ENCODE measurements around the gene PTGFRN.

The PTGFRN gene

GRCh38 chr1:116942344-116942743 is 32.6 kb downstream of the PTGFRN start:
- H3K27ac ChIP-seq = no peak overlapping the region
- DNase-seq (ENCODE audit: low spot score) = no peak
- H3K4me3 ChIP-seq = no peak overlapping the region
- TF ChIP-seq CTCF (IDR thresholded peaks at IDR 0.05) = no peak

GRCh38 chr1:116943438-116943837 is 33.7 kb downstream of the PTGFRN start:
- Histone ChIP-seq H3K4me3 (no peak overlapping the region), H3K27ac (no peak overlapping the region)
- TF ChIP-seq CTCF (IDR thresholded peaks at IDR 0.05) = no peak
- DNase-seq (ENCODE audit: low spot score) = no peak

- TF ChIP-seq CTCF (IDR thresholded peaks at IDR 0.05) = no peak
- Histone ChIP-seq H3K4me3 (no peak overlapping the region), H3K27ac (no peak overlapping the region)
- no peak for DNase-seq (ENCODE audit: low spot score)
These were observed 34.9 kb downstream of the PTGFRN start for GRCh38 chr1:116944613-116945012.

GRCh38 chr1:116945421-116945820 is 35.7 kb downstream of the PTGFRN start:
- no peak for TF ChIP-seq CTCF (IDR thresholded peaks at IDR 0.05)
- DNase-seq (ENCODE audit: low spot score) = no peak
- H3K27ac ChIP-seq = no peak overlapping the region
- no peak overlapping the region for H3K4me3 ChIP-seq

- DNase-seq (ENCODE audit: low spot score) = no peak
These were observed 36.3 kb downstream of the PTGFRN start for GRCh38 chr1:116945996-116946395.

GRCh38 chr1:116947092-116947860 is 37.6 kb downstream of the PTGFRN start:
- TF ChIP-seq CTCF (IDR thresholded peaks at IDR 0.05) = no peak
- no peak overlapping the region for H3K4me3 ChIP-seq
- no peak overlapping the region for H3K27ac ChIP-seq
- DNase-seq (ENCODE audit: low spot score) = no peak

More at GRCh38 chr1:116945996-116946395, 36.3 kb downstream of the PTGFRN start:
- no peak for TF ChIP-seq CTCF (IDR thresholded peaks at IDR 0.05)
- Histone ChIP-seq H3K4me3 (no peak overlapping the region), H3K27ac (no peak overlapping the region)

GRCh38 chr1:116948046-116948445 is 38.3 kb downstream of the PTGFRN start:
- TF ChIP-seq CTCF (IDR thresholded peaks at IDR 0.05) = no peak
- H3K27ac ChIP-seq = no peak overlapping the region
- no peak overlapping the region for H3K4me3 ChIP-seq
- DNase-seq (ENCODE audit: low spot score) = no peak

All from coronary artery (tissue), 2 donors.